Fibroblast of mammary gland (primary cell): Measurements from ENCODE around the gene ANKRD13D.

Source experiments
- DNase-seq: peaks from one replicate; pipeline ENCODE4 v3.0.0-alpha.2; 2010; ENCODE audit warnings: low read depth
- H3K4me3 ChIP-seq: 2 replicates; pipeline ENCODE4 v1.5.1; 2011; ENCODE audit warnings: low read depth, mild to moderate bottlenecking, low read length, moderate library complexity; ENCODE audit not compliant: control insufficient read depth
- TF ChIP-seq, protein P1 (sequence below): conservative IDR thresholded peaks from 2 replicates; pipeline ENCODE4 v1.5.1; 2011; ENCODE audit warnings: low read depth, low read length, inconsistent platforms; ENCODE audit not compliant: control insufficient read depth, insufficient read depth

ANKRD13D gene

DNA sequence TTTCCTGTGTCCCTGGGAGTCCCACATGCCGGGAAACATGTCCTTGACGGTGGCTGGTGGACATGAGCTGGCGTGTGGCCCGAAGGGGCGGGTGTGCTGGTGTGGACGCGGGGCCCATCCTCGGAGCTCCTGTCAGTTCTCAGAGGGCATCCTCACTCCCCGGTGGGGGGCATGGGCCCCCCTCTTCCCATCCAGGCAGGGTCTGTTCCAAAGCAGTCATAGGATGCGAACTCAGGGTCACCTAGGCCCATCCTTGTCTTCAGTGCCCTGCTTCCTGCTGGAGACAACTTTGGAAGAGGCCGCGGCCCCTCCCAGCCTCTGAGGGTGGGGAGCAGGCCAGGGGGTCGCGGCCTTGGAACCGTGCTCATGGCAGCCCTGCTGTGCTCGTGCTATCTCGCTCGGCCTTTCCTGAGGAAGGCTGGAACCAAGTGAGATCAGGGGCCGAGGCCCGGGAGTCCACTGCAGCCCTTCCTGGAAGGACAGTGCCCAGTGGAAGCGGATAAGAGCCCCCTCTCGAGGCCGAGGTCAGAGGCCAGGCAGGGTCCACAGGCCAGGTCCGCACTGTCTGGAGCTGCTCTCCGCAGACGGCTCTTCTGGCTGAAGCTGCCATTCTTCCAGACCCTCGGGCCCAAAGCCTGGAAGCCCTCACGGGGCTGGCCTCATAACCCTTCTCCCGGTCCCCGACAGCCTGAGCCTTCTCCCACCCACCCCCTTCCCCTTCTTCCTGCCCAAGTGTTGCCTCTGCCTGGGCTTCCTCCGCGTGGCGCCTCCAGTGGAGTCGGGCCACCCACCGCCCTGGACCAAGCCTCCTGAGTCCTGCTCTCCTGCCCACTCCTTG is 14.1 kb upstream of the ANKRD13D start:
- TF ChIP-seq, protein P1, sequence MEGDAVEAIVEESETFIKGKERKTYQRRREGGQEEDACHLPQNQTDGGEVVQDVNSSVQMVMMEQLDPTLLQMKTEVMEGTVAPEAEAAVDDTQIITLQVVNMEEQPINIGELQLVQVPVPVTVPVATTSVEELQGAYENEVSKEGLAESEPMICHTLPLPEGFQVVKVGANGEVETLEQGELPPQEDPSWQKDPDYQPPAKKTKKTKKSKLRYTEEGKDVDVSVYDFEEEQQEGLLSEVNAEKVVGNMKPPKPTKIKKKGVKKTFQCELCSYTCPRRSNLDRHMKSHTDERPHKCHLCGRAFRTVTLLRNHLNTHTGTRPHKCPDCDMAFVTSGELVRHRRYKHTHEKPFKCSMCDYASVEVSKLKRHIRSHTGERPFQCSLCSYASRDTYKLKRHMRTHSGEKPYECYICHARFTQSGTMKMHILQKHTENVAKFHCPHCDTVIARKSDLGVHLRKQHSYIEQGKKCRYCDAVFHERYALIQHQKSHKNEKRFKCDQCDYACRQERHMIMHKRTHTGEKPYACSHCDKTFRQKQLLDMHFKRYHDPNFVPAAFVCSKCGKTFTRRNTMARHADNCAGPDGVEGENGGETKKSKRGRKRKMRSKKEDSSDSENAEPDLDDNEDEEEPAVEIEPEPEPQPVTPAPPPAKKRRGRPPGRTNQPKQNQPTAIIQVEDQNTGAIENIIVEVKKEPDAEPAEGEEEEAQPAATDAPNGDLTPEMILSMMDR = no peak
- DNase-seq = no peak
- H3K4me3 ChIP-seq = no peak overlapping the region

DNA sequence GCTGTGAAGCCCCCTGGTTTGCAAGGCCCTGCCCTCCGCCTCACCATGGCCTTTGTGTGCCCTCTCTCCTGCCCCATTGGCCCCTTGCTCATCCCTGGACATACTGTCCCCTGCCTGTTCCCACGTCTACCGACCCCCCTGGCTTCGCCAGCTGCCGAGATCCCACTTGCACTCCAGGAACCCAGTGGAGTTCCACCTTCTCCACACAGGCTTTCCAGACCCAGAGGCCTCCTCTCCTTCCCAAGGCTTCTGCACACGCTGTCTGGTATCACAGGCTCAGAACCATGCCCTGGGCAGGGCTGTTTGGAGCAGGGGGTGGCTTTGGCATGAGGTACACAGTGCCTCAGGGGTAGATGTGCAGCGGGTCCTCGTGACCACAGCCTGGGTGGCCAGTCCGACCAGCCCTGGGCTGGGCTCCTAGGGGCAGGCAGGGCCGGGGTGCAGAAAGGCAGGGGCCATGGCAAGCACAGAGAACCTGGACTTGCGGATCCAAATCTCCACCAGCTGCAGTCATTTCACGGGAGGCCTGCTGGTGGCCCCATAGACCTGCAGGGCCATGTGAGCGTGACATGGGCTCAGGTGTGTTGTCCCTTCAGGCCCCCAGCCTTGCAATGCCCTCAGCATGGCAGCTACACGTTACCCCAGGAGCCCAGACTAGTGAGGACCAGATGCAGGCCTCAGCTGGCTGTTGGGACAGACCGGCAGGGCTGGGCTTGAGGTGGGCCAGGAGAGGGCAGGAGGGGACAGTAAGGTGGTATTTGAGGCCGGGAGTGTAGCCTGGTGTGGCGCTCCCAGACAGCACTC is 13.3 kb upstream of the ANKRD13D start:
- TF ChIP-seq, protein P1 = no peak
- DNase-seq = no peak
- H3K4me3 ChIP-seq = no peak overlapping the region

DNA sequence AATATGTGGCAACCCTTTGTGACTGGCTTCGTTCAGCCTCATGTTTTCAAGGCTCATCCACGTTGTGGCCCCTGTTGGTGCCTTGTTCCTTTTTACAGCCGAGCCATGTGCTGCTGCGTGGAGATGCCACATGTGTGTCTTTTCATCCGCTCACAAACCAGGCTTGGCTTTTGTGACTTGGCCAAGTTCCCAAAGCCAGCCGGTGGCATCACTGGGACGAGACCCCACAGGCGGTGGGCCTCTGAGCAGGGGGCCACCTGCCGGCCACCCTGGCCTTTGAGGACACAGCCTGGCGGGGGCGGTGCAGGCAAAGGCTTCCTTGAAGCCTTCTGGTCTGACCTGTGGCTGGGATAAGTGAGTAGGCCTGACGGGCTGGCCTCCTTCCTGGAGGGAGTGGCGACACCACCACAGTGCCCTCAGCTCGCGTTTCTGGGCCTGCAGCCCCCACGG is 12.3 kb upstream of the ANKRD13D start:
- no peak overlapping the region for H3K4me3 ChIP-seq
- peak; percentile 67 for DNase-seq
- TF ChIP-seq, protein P1 = peak; percentile 26

DNA sequence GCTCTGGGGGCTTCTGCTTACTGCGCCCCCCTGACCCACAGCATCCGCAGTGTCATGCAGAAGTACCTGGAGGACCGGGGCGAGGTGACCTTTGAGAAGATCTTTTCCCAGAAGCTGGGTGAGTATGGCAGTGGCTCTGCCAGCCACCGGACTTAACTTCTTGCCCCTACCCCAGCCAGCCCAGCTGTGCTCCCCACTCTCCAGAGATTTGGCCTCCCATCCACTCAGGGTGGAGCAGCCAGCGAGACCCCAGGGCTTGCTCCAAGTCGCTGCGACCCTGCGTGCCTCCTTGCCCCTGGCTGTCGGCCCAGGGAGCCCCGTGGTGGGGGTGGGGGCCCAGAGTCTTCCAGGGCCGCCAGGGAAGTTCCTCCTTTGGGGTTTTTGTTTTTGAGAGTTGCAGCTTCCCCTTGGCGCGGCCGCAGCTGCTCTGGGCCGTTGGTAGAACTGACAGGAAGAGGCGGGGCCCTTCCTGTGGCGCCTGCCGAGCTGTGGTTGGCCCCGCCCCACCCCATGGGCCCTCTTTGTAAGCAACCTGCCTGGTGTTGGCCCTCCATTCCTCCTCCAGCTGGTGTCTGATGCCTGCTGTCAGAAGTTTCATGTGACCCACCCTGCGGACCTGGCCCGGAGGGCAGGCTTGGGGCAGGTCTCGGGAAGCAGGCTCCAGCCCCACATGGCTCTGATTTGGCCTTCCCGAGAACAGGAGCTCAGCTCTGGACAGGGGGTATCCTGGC is 11.7 kb upstream of the ANKRD13D start:
- peak overlapping the region; percentile 33 for H3K4me3 ChIP-seq
- DNase-seq = peak; percentile 65
- TF ChIP-seq, protein P1 = no peak

DNA sequence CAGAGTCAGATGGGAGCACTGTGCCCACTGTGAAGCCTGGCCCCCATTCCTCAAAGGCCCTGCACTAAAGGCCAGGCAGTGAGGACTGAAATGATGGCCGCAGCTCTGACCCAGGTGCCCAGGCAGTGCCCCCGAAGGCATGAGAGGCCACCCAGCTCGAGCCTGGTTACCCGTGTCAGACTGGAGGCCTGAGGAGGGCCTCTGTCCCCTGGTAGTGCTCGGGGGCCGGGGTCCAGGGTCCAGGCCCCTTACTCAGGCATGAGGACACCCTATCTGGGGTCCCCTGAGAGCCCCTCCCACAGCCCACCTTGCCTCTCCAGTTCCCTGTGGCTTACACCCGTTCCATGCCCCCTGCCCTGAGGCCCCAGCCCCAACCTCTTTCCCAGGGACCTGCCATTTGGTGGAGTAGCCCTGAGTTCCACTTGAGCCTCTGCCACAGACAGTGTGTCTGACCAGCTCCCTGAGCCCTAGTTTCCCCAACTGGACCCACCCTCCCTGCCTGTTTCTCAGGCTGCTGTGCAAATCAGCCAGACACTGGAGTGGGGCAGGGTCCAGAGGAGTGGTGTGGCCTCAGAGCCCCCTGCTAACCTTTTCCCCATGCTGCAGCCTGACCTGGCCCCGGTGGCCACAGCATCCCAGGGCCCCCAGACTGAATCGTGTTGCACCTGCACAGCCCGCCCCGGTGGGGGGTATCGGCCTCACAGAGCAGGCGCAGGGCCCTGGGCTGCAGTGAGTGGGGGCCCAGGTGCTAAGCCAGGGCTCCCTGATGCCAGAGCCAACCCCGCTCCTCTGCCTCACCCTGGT is 10.8 kb upstream of the ANKRD13D start:
- TF ChIP-seq, protein P1 = no peak
- no peak for DNase-seq
- H3K4me3 ChIP-seq = no peak overlapping the region

DNA sequence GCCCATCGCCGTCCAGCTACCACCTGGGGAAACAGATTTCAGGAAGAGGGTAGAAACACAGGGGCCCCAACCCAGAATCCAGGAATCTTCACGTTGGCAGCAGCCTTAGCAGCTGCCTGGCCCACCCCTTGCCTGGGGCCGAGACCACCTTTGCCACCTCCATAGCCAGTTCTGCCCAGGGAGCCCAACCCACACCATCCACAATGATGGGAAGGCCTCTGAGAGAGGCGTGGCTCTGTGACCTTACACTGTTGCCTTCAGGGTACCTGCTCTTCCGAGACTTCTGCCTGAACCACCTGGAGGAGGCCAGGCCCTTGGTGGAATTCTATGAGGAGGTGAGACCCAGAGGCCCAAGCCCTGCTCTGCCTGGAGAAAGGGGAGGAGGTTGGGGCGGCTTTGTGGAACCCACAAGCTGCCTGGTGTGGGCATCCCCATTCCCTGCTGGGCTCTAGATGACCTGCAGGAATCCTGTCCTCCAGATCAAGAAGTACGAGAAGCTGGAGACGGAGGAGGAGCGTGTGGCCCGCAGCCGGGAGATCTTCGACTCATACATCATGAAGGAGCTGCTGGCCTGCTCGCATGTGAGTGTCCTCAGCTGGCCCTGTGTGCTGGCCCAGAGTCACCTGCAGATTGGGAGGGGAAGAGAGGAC is 10.0 kb upstream of the ANKRD13D start:
- TF ChIP-seq, protein P1 = no peak
- no peak for DNase-seq
- no peak overlapping the region for H3K4me3 ChIP-seq
